MCF 10A (cell line): Measurements from ENCODE around the gene CSF3R. TPM values are rescaled to one million over a fixed set of nuclear protein-coding genes. Genes with fewer than 3 reads are reported as not detected.
"Not testable (repeated sequence)": the region's sequence is repeated elsewhere in the genome, so short reads cannot be mapped to it uniquely, and the experiment has no call there.

Source experiments
- BruUV-seq: library from RNA; stranded (reverse); fragments of 400-500 nt; replicated peaks from 2 replicates; lab custom pipeline; 2021; lab: Mats Ljungman, UMichigan
- CTCF ChIA-PET: fragments of 300-600 bp; sonication (Branson Sonifier 250); formaldehyde crosslinking; extraction: SDS; loops from one replicate; lab custom pipeline; 2021; ENCODE audit warnings: antibody characterized with exemption, inconsistent platforms; lab: Yijun Ruan, JAX
- POLR2A ChIA-PET: fragments of 300-600, 350-650 bp; sonication (Branson Sonifier 250); formaldehyde crosslinking; extraction: SDS; loops from one replicate; lab custom pipeline; 2020; ENCODE audit warnings: antibody characterized with exemption, inconsistent platforms; lab: Yijun Ruan, JAX
- DNase-seq: peaks from one replicate; pipeline ENCODE4 v3.0.0-alpha.2; 2018; ENCODE audit not compliant: unreplicated experiment
- H3K27ac Mint-ChIP-seq: one replicate; pipeline ENCODE4 v1.8.0; 2022; ENCODE audit warnings: mild to moderate bottlenecking, low read depth, mixed read lengths; ENCODE audit not compliant: unreplicated experiment
- H3K27me3 Mint-ChIP-seq: one replicate; pipeline ENCODE4 v1.8.0; 2022; ENCODE audit warnings: mixed read lengths; ENCODE audit not compliant: insufficient read depth, unreplicated experiment
- H3K36me3 Mint-ChIP-seq: one replicate; pipeline ENCODE4 v1.8.0; 2022; ENCODE audit warnings: mild to moderate bottlenecking, moderate library complexity, mixed read lengths; ENCODE audit not compliant: insufficient read depth, unreplicated experiment
- H3K4me1 Mint-ChIP-seq: one replicate; pipeline ENCODE4 v1.8.0; 2022; ENCODE audit warnings: mixed read lengths; ENCODE audit not compliant: insufficient read depth, unreplicated experiment
- H3K4me3 Mint-ChIP-seq: one replicate; pipeline ENCODE4 v1.8.0; 2022; ENCODE audit warnings: mild to moderate bottlenecking, moderate library complexity, mixed read lengths; ENCODE audit not compliant: unreplicated experiment
- H3K9me3 Mint-ChIP-seq: one replicate; pipeline ENCODE4 v1.8.0; 2022; ENCODE audit warnings: mixed read lengths; ENCODE audit not compliant: unreplicated experiment
- CTCF ChIP-seq: fragments of 200-600 bp; IDR thresholded peaks from one replicate; pipeline ENCODE4 v1.8.0; 2022; ENCODE audit warnings: antibody characterized with exemption, mild to moderate bottlenecking; ENCODE audit not compliant: unreplicated experiment
- intact Hi-C: fragments of 100-400 bp; cut with micrococcal nuclease; formaldehyde crosslinking; loops from 2 replicates; pipeline ENCODE4 v1.14.1; 2022
- total RNA-seq: library from RNA; stranded (reverse); gene quantifications from 2 replicates; pipeline ENCODE4 v1.2.3, GENCODE V29; 2022

Gene CSF3R
- total RNA-seq, 1 experiment from 2014 or later = not detected

DNA sequence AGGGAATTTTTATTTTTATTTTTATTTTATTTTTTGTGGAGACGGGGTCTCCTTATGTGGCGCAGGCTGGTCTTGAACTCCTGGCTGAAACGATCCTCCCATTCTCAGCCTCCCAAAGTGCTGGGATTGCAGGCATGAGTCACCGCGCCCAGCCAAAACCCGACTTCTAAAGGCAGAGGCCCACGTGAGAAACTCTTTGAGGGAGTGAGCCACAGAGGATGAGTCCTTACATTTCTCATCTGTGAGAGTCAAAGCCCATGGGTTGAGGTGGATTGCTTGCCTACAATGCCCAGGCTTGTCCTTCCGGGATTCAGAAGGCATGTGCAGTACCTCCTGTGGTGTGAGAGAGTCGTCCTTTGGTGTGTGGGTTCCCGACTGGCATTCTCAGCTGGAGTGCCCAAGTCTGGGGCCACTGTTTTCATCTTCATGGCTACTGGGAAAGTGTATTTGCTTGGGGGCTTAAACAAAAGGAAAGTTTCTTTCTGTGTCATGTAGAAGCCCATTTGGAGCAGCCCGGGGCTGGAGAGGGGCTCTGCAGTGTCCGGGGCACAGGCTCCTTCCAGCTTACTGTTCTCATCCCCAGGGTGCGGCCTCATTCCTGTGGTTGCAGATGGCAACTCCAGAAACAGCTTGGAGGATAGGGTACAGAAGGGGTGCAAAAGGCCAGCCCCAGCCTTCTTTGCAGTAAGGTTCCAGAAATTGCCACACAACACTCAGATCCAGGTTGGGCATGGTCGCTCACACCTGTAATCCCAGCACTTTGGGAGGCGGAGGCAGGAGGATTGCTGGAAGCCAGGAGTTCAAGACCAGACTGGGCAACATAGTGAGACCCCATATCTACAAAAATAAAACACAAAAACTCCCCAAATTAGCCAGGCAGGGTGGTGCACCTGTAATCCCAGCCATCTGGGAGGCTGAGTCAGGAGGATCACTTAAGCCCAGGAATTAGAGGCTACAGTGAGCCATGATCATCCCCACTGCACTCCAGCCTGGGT lies 29.4 kb upstream of the CSF3R start:
- H3K4me3 Mint-ChIP-seq = no peak overlapping the region
- no peaks in the 10 kb centered on the region for H3K36me3 Mint-ChIP-seq
- peak; percentile 56 for DNase-seq
- ChIA-PET POLR2A (interaction anchor here (0.8 kb wide), 1 partner anchor 1003 kb away, joined by 3 read pairs; the partner anchor contains the start of gene MEAF6), CTCF (interaction anchor here (1.1 kb wide), 1 partner anchor 812 kb away, joined by 6 read pairs; no protein-coding TSS in a partner anchor)
- intact Hi-C loops = no loop called here
- peaks cover 7% of the 10 kb centered on the region for H3K4me1 Mint-ChIP-seq
- TF ChIP-seq CTCF = no peak
- BruUV-seq = no TSS peak
- H3K27ac Mint-ChIP-seq = peak overlapping the region; percentile 51
- H3K27me3 Mint-ChIP-seq = no peaks in the 10 kb centered on the region
- H3K9me3 Mint-ChIP-seq = no peaks in the 10 kb centered on the region

- POLR2A ChIA-PET, H3K4me1 Mint-ChIP-seq, BruUV-seq, H3K9me3 Mint-ChIP-seq, CTCF ChIA-PET, H3K4me3 Mint-ChIP-seq, DNase-seq, H3K36me3 Mint-ChIP-seq, intact Hi-C loops, H3K27me3 Mint-ChIP-seq, H3K27ac Mint-ChIP-seq: not testable (repeated sequence)
These were observed 28.5 kb upstream of the CSF3R start for GRCh38 chr1:36511220-36511619.

GRCh38 chr1:36510418-36510817 lies 27.7 kb upstream of the CSF3R start:
- ChIA-PET POLR2A (interaction anchor here (1.7 kb wide), 1 partner anchor 11 kb away, joined by 4 read pairs; no protein-coding TSS in a partner anchor), CTCF (interaction anchor here (1.0 kb wide), 1 partner anchor 10 kb away, joined by 3 read pairs; no protein-coding TSS in a partner anchor)
- peaks cover 7% of the 10 kb centered on the region for H3K4me1 Mint-ChIP-seq
- H3K27ac Mint-ChIP-seq = no peak overlapping the region
- H3K9me3 Mint-ChIP-seq = no peaks in the 10 kb centered on the region
- DNase-seq = no peak
- no peaks in the 10 kb centered on the region for H3K27me3 Mint-ChIP-seq
- BruUV-seq = no TSS peak
- intact Hi-C loops = no loop called here
- no peaks in the 10 kb centered on the region for H3K36me3 Mint-ChIP-seq
- no peak overlapping the region for H3K4me3 Mint-ChIP-seq
- no peak for TF ChIP-seq CTCF

GRCh38 chr1:36508257-36508656 lies 25.5 kb upstream of the CSF3R start:
- intact Hi-C loops = no loop called here
- ChIA-PET CTCF (interaction anchor here (0.6 to 4.3 kb wide), 2 partner anchors 8 to 99 kb away, joined by 3 to 30 read pairs; no protein-coding TSS in a partner anchor), POLR2A (interaction anchor here (0.6 kb wide), 1 partner anchor 248 kb away, joined by 3 read pairs; no protein-coding TSS in a partner anchor)
- no peak overlapping the region for H3K27ac Mint-ChIP-seq
- no peaks in the 10 kb centered on the region for H3K36me3 Mint-ChIP-seq
- no peaks in the 10 kb centered on the region for H3K9me3 Mint-ChIP-seq
- BruUV-seq = no TSS peak
- no peak for DNase-seq
- H3K27me3 Mint-ChIP-seq = peaks cover 15% of the 10 kb centered on the region
- peaks cover 7% of the 10 kb centered on the region for H3K4me1 Mint-ChIP-seq
- H3K4me3 Mint-ChIP-seq = no peak overlapping the region
- no peak for TF ChIP-seq CTCF
